ENCODE data around the gene RUBCNL.
A peak's percentile ranks its signal among the peaks of the same experiment; 100 is the strongest.

Gene RUBCNL

GRCh38 chr13:46320821-46321220 is 66.2 kb downstream of the RUBCNL start:
- DNase-seq (ENCODE audit: low read depth), result no peak
- no peak for TF ChIP-seq CTCF (IDR thresholded peaks at IDR 0.05; ENCODE audit: control insufficient read depth, insufficient read depth, low read depth, low read length, missing control alignments)
- no peak overlapping the region for H3K4me3 ChIP-seq (ENCODE audit: control insufficient read depth, low read depth, low read length)

- DNase-seq (ENCODE audit: low read depth), result no peak
- no peak overlapping the region for H3K4me3 ChIP-seq (ENCODE audit: control insufficient read depth, low read depth, low read length)
- no peak for TF ChIP-seq CTCF (IDR thresholded peaks at IDR 0.05; ENCODE audit: control insufficient read depth, insufficient read depth, low read depth, low read length, missing control alignments)
Observed at GRCh38 chr13:46320406-46320805, 66.6 kb downstream of the RUBCNL start.

- H3K4me3 ChIP-seq (ENCODE audit: control insufficient read depth, low read depth, low read length), result no peak overlapping the region
- no peak for TF ChIP-seq CTCF (IDR thresholded peaks at IDR 0.05; ENCODE audit: control insufficient read depth, insufficient read depth, low read depth, low read length, missing control alignments)
- no peak for DNase-seq (ENCODE audit: low read depth)
Observed at GRCh38 chr13:46318986-46319385, 68.1 kb downstream of the RUBCNL start.

- TF ChIP-seq CTCF (IDR thresholded peaks at IDR 0.05; ENCODE audit: control insufficient read depth, insufficient read depth, low read depth, low read length, missing control alignments), result peak; percentile 18
- no peak for DNase-seq (ENCODE audit: low read depth)
- no peak overlapping the region for H3K4me3 ChIP-seq (ENCODE audit: control insufficient read depth, low read depth, low read length)
Observed at GRCh38 chr13:46317120-46317519, 69.9 kb downstream of the RUBCNL start.

- no peak for TF ChIP-seq CTCF (IDR thresholded peaks at IDR 0.05; ENCODE audit: control insufficient read depth, insufficient read depth, low read depth, low read length, missing control alignments)
- no peak for DNase-seq (ENCODE audit: low read depth)
- no peak overlapping the region for H3K4me3 ChIP-seq (ENCODE audit: control insufficient read depth, low read depth, low read length)
Observed at GRCh38 chr13:46315491-46316075, 71.5 kb downstream of the RUBCNL start.

- TF ChIP-seq CTCF (IDR thresholded peaks at IDR 0.05; ENCODE audit: control insufficient read depth, insufficient read depth, low read depth, low read length, missing control alignments), result no peak
- DNase-seq (ENCODE audit: low read depth), result no peak
Observed at GRCh38 chr13:46315036-46315435, 72.0 kb downstream of the RUBCNL start.

GRCh38 chr13:46314587-46314986 is 72.5 kb downstream of the RUBCNL start:
- no peak for TF ChIP-seq CTCF (IDR thresholded peaks at IDR 0.05; ENCODE audit: control insufficient read depth, insufficient read depth, low read depth, low read length, missing control alignments)
- no peak overlapping the region for H3K4me3 ChIP-seq (ENCODE audit: control insufficient read depth, low read depth, low read length)
- DNase-seq (ENCODE audit: low read depth), result no peak

More at GRCh38 chr13:46315036-46315435, 72.0 kb downstream of the RUBCNL start:
- H3K4me3 ChIP-seq (ENCODE audit: control insufficient read depth, low read depth, low read length), result no peak overlapping the region
